ENCODE measurements around the gene TXNDC16.

DNA sequence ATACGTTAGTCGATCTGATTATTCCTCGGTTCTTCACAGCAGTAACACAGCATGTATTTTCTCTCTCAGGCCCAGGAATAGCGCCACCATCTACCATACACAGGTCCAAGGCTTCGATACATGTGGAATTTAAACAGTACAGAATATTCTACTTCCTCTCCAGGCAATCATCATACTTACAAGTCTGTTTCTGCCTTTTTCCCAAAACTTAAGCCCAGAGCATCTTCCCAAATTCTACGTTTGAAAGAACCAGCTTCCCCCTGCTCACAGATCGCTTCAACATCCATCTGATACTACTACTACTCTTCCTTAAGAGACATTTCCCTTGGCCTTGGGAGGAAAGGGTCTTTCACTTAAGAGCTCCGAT is 626 bp downstream of the TXNDC16 start:
- TF ChIP-seq, protein P1, sequence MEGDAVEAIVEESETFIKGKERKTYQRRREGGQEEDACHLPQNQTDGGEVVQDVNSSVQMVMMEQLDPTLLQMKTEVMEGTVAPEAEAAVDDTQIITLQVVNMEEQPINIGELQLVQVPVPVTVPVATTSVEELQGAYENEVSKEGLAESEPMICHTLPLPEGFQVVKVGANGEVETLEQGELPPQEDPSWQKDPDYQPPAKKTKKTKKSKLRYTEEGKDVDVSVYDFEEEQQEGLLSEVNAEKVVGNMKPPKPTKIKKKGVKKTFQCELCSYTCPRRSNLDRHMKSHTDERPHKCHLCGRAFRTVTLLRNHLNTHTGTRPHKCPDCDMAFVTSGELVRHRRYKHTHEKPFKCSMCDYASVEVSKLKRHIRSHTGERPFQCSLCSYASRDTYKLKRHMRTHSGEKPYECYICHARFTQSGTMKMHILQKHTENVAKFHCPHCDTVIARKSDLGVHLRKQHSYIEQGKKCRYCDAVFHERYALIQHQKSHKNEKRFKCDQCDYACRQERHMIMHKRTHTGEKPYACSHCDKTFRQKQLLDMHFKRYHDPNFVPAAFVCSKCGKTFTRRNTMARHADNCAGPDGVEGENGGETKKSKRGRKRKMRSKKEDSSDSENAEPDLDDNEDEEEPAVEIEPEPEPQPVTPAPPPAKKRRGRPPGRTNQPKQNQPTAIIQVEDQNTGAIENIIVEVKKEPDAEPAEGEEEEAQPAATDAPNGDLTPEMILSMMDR (optimal IDR thresholded peaks at IDR 0.05 in 1 of 3, IDR thresholded peaks at IDR 0.05 in 1 of 3, conservative IDR thresholded peaks at IDR 0.05 in 1 of 3; ENCODE audit: extremely low read depth in 1 of 3, insufficient read depth in 2 of 3, low read length in 3 of 3), result peak; percentile 12 to 49 (median 23)
- no peak for TF ChIP-seq EZH2 (IDR thresholded peaks at IDR 0.05; ENCODE audit: low read length)

All from keratinocyte (primary cell).